AG10803 (cell line): ENCODE data around the gene APC.

ENCODE experiments used
- DNase-seq: peaks from one replicate; pipeline ENCODE4 v3.0.0; 2010; ENCODE audit warnings: low read depth
- H3K4me3 ChIP-seq: 2 replicates; pipeline ENCODE4 v1.5.1; 2011; ENCODE audit warnings: mild to moderate bottlenecking, low read length, control low read depth
- CTCF ChIP-seq: conservative IDR thresholded peaks from 2 replicates; pipeline ENCODE4 v1.5.1; 2011; ENCODE audit warnings: mild to moderate bottlenecking, low read length, control low read depth, inconsistent platforms

The APC gene

GRCh38 chr5:112693301-112693700 lies 44.4 kb upstream of the APC start:
- no peak overlapping the region for H3K4me3 ChIP-seq
- TF ChIP-seq CTCF, result no peak
- no peak for DNase-seq

- TF ChIP-seq CTCF, result no peak
- DNase-seq, result peak; percentile 91
- H3K4me3 ChIP-seq, result no peak overlapping the region; the same call in 1 of the 2 replicates
These were observed 42.6 kb upstream of the APC start for GRCh38 chr5:112694853-112695709.

- no peak overlapping the region for H3K4me3 ChIP-seq
- TF ChIP-seq CTCF, result no peak
These were observed 40.9 kb upstream of the APC start for GRCh38 chr5:112696786-112697185.

GRCh38 chr5:112697322-112697721 lies 40.4 kb upstream of the APC start:
- H3K4me3 ChIP-seq, result no peak overlapping the region
- no peak for DNase-seq
- no peak for TF ChIP-seq CTCF

More at GRCh38 chr5:112696786-112697185, 40.9 kb upstream of the APC start:
- DNase-seq, result no peak

GRCh38 chr5:112697833-112698232 lies 39.9 kb upstream of the APC start:
- no peak for DNase-seq
- no peak overlapping the region for H3K4me3 ChIP-seq
- no peak for TF ChIP-seq CTCF

GRCh38 chr5:112703866-112704820 lies 33.5 kb upstream of the APC start:
- TF ChIP-seq CTCF, result no peak
- peak; percentile 85 for DNase-seq
- no peak overlapping the region for H3K4me3 ChIP-seq
